ENCODE measurements around the gene PCNX2.

- TF ChIP-seq CTCF (IDR thresholded peaks at IDR 0.05): no peak
- TF ChIP-seq POLR2A (IDR thresholded peaks at IDR 0.05): no peak
These were observed 83.9 kb downstream of the PCNX2 start for GRCh38 chr1:233211595-233211994.

Data from heart left ventricle (tissue), 13 donors.